Endodermal cell (in vitro differentiated cells): ENCODE data around the gene IMMP2L. TPM values are rescaled to one million over a fixed set of nuclear protein-coding genes. Genes with fewer than 3 reads are reported as not detected.

Experiments used
- DNase-seq: peaks from one replicate; pipeline ENCODE4 v3.0.0-alpha.2; 2017
- H3K27ac ChIP-seq: 2 replicates; pipeline ENCODE4 v1.5.1; 2013; ENCODE audit warnings: mild to moderate bottlenecking, low read depth, low read length, moderate library complexity
- H3K27me3 ChIP-seq: 2 replicates; pipeline ENCODE4 v1.6.1; 2013; ENCODE audit warnings: mild to moderate bottlenecking, low read length, moderate library complexity; ENCODE audit not compliant: insufficient read depth, control insufficient read depth, poor library complexity, severe bottlenecking
- H3K36me3 ChIP-seq: 2 replicates; pipeline ENCODE4 v1.7.0; 2013; ENCODE audit warnings: mild to moderate bottlenecking, low read length, moderate library complexity; ENCODE audit not compliant: control insufficient read depth, insufficient read depth
- H3K4me1 ChIP-seq: one replicate; pipeline ENCODE4 v1.7.0; 2013; ENCODE audit warnings: low read length; ENCODE audit not compliant: control insufficient read depth, insufficient read depth
- H3K4me3 ChIP-seq: 2 replicates; pipeline ENCODE4 v1.5.1; 2013; ENCODE audit warnings: mild to moderate bottlenecking, low read length, moderate library complexity
- H3K9ac ChIP-seq: 2 replicates; pipeline ENCODE4 v1.6.1; 2013; ENCODE audit warnings: mild to moderate bottlenecking, low read length, moderate library complexity; ENCODE audit not compliant: poor library complexity, severe bottlenecking; ENCODE audit errors: extremely low read depth
- H3K9me3 ChIP-seq: 2 replicates; pipeline ENCODE4 v1.6.1; 2013; ENCODE audit warnings: mild to moderate bottlenecking, low read length, moderate library complexity; ENCODE audit not compliant: control insufficient read depth
- H3K27ac Mint-ChIP-seq: 2 replicates; pipeline ENCODE4 v1.8.0; 2020; ENCODE audit warnings: mixed read lengths
- H3K27me3 Mint-ChIP-seq: 2 replicates; pipeline ENCODE4 v1.8.0; 2021; ENCODE audit warnings: mild to moderate bottlenecking, mixed read lengths; ENCODE audit not compliant: insufficient read depth
- H3K36me3 Mint-ChIP-seq: 2 replicates; pipeline ENCODE4 v1.8.0; 2020; ENCODE audit warnings: low read depth, mixed read lengths
- H3K4me1 Mint-ChIP-seq: 2 replicates; pipeline ENCODE4 v1.8.0; 2020; ENCODE audit warnings: mixed read lengths
- H3K4me3 Mint-ChIP-seq: 2 replicates; pipeline ENCODE4 v1.8.0; 2020; ENCODE audit warnings: mild to moderate bottlenecking, moderate library complexity, mixed read lengths
- H3K9me3 Mint-ChIP-seq: 2 replicates; pipeline ENCODE4 v1.8.0; 2020; ENCODE audit warnings: mild to moderate bottlenecking, mixed read lengths
- CTCF ChIP-seq: fragments of 200-600 bp; sonication (generic); conservative IDR thresholded peaks from 2 replicates; pipeline ENCODE4 v1.5.0; 2021; ENCODE audit warnings: antibody characterized with exemption, mild to moderate bottlenecking
- WGBS, 2 experiments: methylation state at CpG; one replicate each; pipeline versions ENCODE4 v1.1.5 to v1.1.7; 2013; ENCODE audit warnings: missing lambda C conversion rate in 2 of 2, mixed read lengths in 1 of 2; ENCODE audit not compliant: insufficient coverage in 1 of 2, insufficient read length in 1 of 2; 5-methylcytosine and 5-hydroxymethylcytosine counted together
- total RNA-seq, 2 donors: library from RNA; stranded (reverse); fragmentation: NEBNext Ultra II Directional in 1 of 2; extraction: Animal tissue kit (Norgen Biotek cat#: 25700) in 1 of 2; gene quantifications; 2 replicates in 1 of 2; 3 replicates in 1 of 2; pipeline ENCODE4 v1.2.1, GENCODE V29; 2021

IMMP2L gene
- total RNA-seq, 2 donors from 2014 or later = 17.7 to 19.4 TPM

- Mint-ChIP-seq H3K27ac (no peak overlapping the region), H3K9me3 (no peaks in the 10 kb centered on the region), H3K4me3 (no peak overlapping the region), H3K36me3 (no peaks in the 10 kb centered on the region), H3K4me1 (peaks cover 39% of the 10 kb centered on the region), H3K27me3 (no peaks in the 10 kb centered on the region)
- TF ChIP-seq CTCF = no peak
- no peaks in the 10 kb centered on the region for H3K27me3 ChIP-seq
- H3K9me3 ChIP-seq = no peaks in the 10 kb centered on the region
- H3K9ac ChIP-seq = no peak overlapping the region
- 94% methylated on average over 2 to 4 of the region's 4 CpGs for WGBS, 2 experiments
- H3K4me3 ChIP-seq = no peak overlapping the region
- no peak for DNase-seq
- H3K36me3 ChIP-seq = no peaks in the 10 kb centered on the region
- H3K4me1 ChIP-seq = peaks cover 6% of the 10 kb centered on the region
- H3K27ac ChIP-seq = no peak overlapping the region
Observed at GRCh38 chr7:110943701-110944345, 618.5 kb downstream of the IMMP2L start.

- peaks cover 10% of the 10 kb centered on the region for H3K4me1 ChIP-seq
- Mint-ChIP-seq H3K4me3 (no peak overlapping the region), H3K4me1 (peaks cover 55% of the 10 kb centered on the region), H3K27ac (no peak overlapping the region), H3K36me3 (no peaks in the 10 kb centered on the region), H3K9me3 (peaks cover 5% of the 10 kb centered on the region), H3K27me3 (no peaks in the 10 kb centered on the region)
- H3K9me3 ChIP-seq = peaks cover 6% of the 10 kb centered on the region
- no peak for DNase-seq
- no peak overlapping the region for H3K9ac ChIP-seq
- no peaks in the 10 kb centered on the region for H3K27me3 ChIP-seq
- no peaks in the 10 kb centered on the region for H3K36me3 ChIP-seq
- 60 to 91% methylated on average over 1 to 2 of the region's 3 CpGs for WGBS, 2 experiments
- H3K4me3 ChIP-seq = no peak overlapping the region
- H3K27ac ChIP-seq = no peak overlapping the region
- TF ChIP-seq CTCF = no peak
Observed at GRCh38 chr7:110941385-110941784, 620.9 kb downstream of the IMMP2L start.

GRCh38 chr7:110940756-110941155 lies 621.5 kb downstream of the IMMP2L start:
- H3K27ac ChIP-seq = no peak overlapping the region
- Mint-ChIP-seq H3K27me3 (no peaks in the 10 kb centered on the region), H3K4me1 (peaks cover 52% of the 10 kb centered on the region), H3K4me3 (no peak overlapping the region), H3K9me3 (peaks cover 10% of the 10 kb centered on the region), H3K27ac (no peak overlapping the region), H3K36me3 (no peaks in the 10 kb centered on the region)
- H3K27me3 ChIP-seq = no peaks in the 10 kb centered on the region
- H3K9me3 ChIP-seq = peaks cover 6% of the 10 kb centered on the region
- DNase-seq = no peak
- H3K9ac ChIP-seq = no peak overlapping the region
- no peaks in the 10 kb centered on the region for H3K36me3 ChIP-seq
- no peak overlapping the region for H3K4me3 ChIP-seq
- H3K4me1 ChIP-seq = peaks cover 10% of the 10 kb centered on the region
- TF ChIP-seq CTCF = no peak
- 100% methylated on average over 1 of the region's 1 CpG; no CpG with 5 or more reads in 1 of the 2 experiments for WGBS, 2 experiments
